SU-DHL-6 (cell line): ENCODE measurements around the gene DCLRE1C.

ENCODE experiments used
- H2AFZ ChIP-seq: fragments of 200-600 bp; sonication (generic); 2 replicates; pipeline ENCODE4 v1.6.1; 2014; ENCODE audit warnings: low read depth, mild to moderate bottlenecking, moderate library complexity, mixed read lengths, antibody characterized with exemption, low read length; ENCODE audit not compliant: severe bottlenecking
- H3F3A ChIP-seq: fragments of 200-600 bp; shearing (Covaris generic); 2 replicates; pipeline ENCODE4 v1.6.0; 2016; ENCODE audit warnings: antibody characterized with exemption, mild to moderate bottlenecking; ENCODE audit not compliant: insufficient read depth
- H3K27ac ChIP-seq: fragments of 200-600 bp; sonication (generic); 2 replicates; pipeline ENCODE4 v1.5.1; 2016; ENCODE audit warnings: low read depth, mild to moderate bottlenecking, low read length, moderate library complexity, mixed read lengths
- H3K27me3 ChIP-seq: fragments of 200-600 bp; sonication (generic), shearing (Covaris generic); 2 replicates; pipeline ENCODE4 v1.6.0; 2014; ENCODE audit warnings: mild to moderate bottlenecking, low read length
- H3K36me3 ChIP-seq: fragments of 200-600 bp; sonication (generic); 2 replicates; pipeline ENCODE4 v1.6.1; 2014; ENCODE audit warnings: mild to moderate bottlenecking, low read length, mixed read lengths
- H3K4me2 ChIP-seq: fragments of 300-600, 200-600 bp; shearing (Covaris generic), sonication (generic); 2 replicates; pipeline ENCODE4 v1.6.0; 2014; ENCODE audit warnings: low read length, low read depth, mild to moderate bottlenecking; ENCODE audit not compliant: poor library complexity, severe bottlenecking
- H3K4me3 ChIP-seq: fragments of 200-600 bp; sonication (generic); 2 replicates; pipeline ENCODE4 v1.5.1; 2014; ENCODE audit warnings: antibody characterized with exemption, low read length, mild to moderate bottlenecking, mixed read lengths; ENCODE audit not compliant: insufficient read depth, poor library complexity, severe bottlenecking
- H3K79me2 ChIP-seq: fragments of 200-600 bp; sonication (generic); 2 replicates; pipeline ENCODE4 v1.6.1; 2014; ENCODE audit warnings: mild to moderate bottlenecking, low read length, moderate library complexity; ENCODE audit not compliant: insufficient read depth
- H3K9ac ChIP-seq: fragments of 200-600 bp; sonication (generic); 2 replicates; pipeline ENCODE4 v1.7.0; 2014; ENCODE audit warnings: mild to moderate bottlenecking, low read length
- H3K9me2 ChIP-seq: fragments of 200-600 bp; sonication (generic); replicated peaks from 2 replicates; pipeline ENCODE4 v1.6.1; 2014; ENCODE audit warnings: low read length; ENCODE audit not compliant: insufficient read depth
- H3K9me3 ChIP-seq: fragments of 200-600 bp; sonication (generic); 2 replicates; pipeline ENCODE4 v1.6.1; 2014; ENCODE audit warnings: low read length, mixed read lengths; ENCODE audit not compliant: insufficient read depth
- H4K20me1 ChIP-seq: fragments of 200-600 bp; sonication (generic); 2 replicates; pipeline ENCODE4 v1.6.1; 2014; ENCODE audit warnings: low read depth, mild to moderate bottlenecking, antibody characterized with exemption, low read length, moderate library complexity, mixed read lengths
- EZH2phosphoT487 ChIP-seq: fragments of 200-600 bp; sonication (generic), shearing (Covaris generic); conservative IDR thresholded peaks from 2 replicates; pipeline ENCODE4 v1.6.1; 2018; ENCODE audit warnings: mild to moderate bottlenecking, antibody characterized with exemption, low read length, moderate library complexity, mixed read lengths
- TF ChIP-seq, protein P1 (sequence below): fragments of 200-600 bp; sonication (generic); IDR thresholded peaks from one replicate; pipeline ENCODE4 v1.5.1; 2017; ENCODE audit warnings: antibody characterized with exemption, mild to moderate bottlenecking, low read length, moderate library complexity; ENCODE audit not compliant: insufficient read depth, poor library complexity, severe bottlenecking

The DCLRE1C gene

DNA sequence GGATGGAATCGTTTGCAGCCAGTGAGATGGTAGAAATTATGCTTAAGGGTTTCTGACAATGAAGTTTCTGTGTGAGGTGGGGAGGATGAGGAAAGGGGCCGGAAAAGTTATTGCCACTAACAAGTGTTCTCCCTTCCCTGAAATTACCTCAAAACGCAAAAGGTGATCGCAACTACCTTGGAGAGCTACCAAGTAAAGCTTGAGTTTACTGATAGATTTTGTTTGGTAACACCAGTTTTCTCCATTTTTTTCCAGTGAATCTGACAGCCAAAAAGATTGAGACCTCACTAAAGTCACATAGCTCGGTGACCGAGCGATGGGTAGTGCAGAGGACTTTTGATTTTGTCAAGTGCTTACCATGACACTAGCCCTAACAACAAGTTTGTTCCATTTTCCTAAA is 73.7 kb downstream of the DCLRE1C start:
- H4K20me1 ChIP-seq = no peaks in the 10 kb centered on the region
- no peak for TF ChIP-seq EZH2phosphoT487
- TF ChIP-seq, protein P1, sequence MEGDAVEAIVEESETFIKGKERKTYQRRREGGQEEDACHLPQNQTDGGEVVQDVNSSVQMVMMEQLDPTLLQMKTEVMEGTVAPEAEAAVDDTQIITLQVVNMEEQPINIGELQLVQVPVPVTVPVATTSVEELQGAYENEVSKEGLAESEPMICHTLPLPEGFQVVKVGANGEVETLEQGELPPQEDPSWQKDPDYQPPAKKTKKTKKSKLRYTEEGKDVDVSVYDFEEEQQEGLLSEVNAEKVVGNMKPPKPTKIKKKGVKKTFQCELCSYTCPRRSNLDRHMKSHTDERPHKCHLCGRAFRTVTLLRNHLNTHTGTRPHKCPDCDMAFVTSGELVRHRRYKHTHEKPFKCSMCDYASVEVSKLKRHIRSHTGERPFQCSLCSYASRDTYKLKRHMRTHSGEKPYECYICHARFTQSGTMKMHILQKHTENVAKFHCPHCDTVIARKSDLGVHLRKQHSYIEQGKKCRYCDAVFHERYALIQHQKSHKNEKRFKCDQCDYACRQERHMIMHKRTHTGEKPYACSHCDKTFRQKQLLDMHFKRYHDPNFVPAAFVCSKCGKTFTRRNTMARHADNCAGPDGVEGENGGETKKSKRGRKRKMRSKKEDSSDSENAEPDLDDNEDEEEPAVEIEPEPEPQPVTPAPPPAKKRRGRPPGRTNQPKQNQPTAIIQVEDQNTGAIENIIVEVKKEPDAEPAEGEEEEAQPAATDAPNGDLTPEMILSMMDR = no peak
- no peaks in the 10 kb centered on the region for H3K9me2 ChIP-seq
- H3K36me3 ChIP-seq = peaks cover 20% of the 10 kb centered on the region
- no peaks in the 10 kb centered on the region for H3K9me3 ChIP-seq
- H3F3A ChIP-seq = peaks cover 9% of the 10 kb centered on the region
- peaks cover 89% of the 10 kb centered on the region for H3K79me2 ChIP-seq
- peak overlapping the region; percentile 93 for H3K4me2 ChIP-seq
- H3K9ac ChIP-seq = peak overlapping the region; percentile 98
- H3K27ac ChIP-seq = peak overlapping the region; percentile 63; the same call in 1 of the 2 replicates
- H3K27me3 ChIP-seq = no peaks in the 10 kb centered on the region
- no peak overlapping the region for H2AFZ ChIP-seq
- peak overlapping the region; percentile 79 for H3K4me3 ChIP-seq

DNA sequence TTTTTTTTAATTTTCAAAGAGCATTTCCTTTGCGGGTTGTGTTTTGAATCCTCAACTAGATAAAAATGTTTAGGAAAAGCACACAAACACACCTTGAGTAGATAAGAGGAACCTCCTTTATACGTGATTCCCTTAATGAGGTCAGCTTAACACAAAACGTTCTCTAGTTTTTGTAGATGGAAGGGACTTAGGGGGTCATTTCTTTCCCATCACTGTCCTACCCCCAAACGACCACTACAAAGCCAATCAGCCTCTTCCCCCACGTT is 74.0 kb downstream of the DCLRE1C start:
- no peak overlapping the region for H2AFZ ChIP-seq

DNA sequence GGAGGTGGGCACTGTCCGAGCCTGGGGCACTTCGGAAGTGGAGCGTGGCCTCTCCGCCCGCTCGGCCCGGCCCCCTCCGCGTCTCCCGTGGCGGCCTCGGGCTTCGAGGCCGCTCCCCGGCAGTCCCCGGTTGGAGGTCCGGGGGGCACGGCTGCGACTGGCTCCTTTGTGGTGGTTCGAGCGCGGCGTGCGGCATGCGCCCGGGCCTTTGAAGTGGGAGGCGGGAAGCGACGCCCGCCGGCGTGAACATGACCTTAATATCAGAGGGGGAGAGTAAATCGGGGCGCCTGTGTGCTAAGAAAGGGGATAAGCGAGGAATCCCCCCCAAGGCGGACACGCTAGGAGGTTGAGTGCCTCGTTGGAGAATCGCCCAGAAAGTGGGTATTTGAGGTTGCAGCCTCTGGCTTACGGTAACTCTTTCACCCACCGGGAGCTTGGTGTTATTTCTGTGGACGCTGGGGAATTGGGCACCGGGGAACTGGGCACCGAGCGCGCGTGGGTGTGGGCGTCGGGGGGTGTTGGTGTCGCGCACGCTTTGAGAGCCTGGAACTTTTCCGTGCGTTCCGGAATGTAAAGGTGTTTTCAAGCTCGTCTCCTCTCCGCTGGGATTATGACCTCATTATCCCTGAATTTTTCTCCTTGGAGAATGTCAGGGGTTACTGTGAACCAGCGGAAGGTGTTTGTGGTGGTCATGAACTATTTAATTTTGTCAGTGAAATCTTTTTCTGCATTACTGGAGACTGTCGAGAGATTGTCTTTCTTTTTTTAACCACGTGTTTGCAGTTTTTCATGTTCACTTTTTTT is 74.6 kb downstream of the DCLRE1C start:
- no peak for TF ChIP-seq EZH2phosphoT487
- TF ChIP-seq, protein P1 = no peak
- Histone ChIP-seq H3F3A (peaks cover 16% of the 10 kb centered on the region), H3K4me3 (peak overlapping the region; percentile 79), H3K9ac (peak overlapping the region; percentile 98), H4K20me1 (no peaks in the 10 kb centered on the region), H2AFZ (peak overlapping the region; percentile 72), H3K4me2 (peak overlapping the region; percentile 93), H3K9me3 (no peaks in the 10 kb centered on the region), H3K9me2 (no peaks in the 10 kb centered on the region), H3K36me3 (peaks cover 19% of the 10 kb centered on the region), H3K27ac (peak overlapping the region; percentile 63), H3K79me2 (peaks cover 80% of the 10 kb centered on the region), H3K27me3 (no peaks in the 10 kb centered on the region)

More for the DNA sequence above, 74.0 kb downstream of the DCLRE1C start:
- peak overlapping the region; percentile 98 for H3K9ac ChIP-seq
- no peaks in the 10 kb centered on the region for H3K9me3 ChIP-seq
- H3K4me3 ChIP-seq = peak overlapping the region; percentile 79
- no peak for TF ChIP-seq EZH2phosphoT487
- TF ChIP-seq, protein P1 = no peak
- H3K27me3 ChIP-seq = no peaks in the 10 kb centered on the region
- H3K9me2 ChIP-seq = no peaks in the 10 kb centered on the region
- peaks cover 85% of the 10 kb centered on the region for H3K79me2 ChIP-seq
- H3K36me3 ChIP-seq = peaks cover 20% of the 10 kb centered on the region
- peaks cover 13% of the 10 kb centered on the region for H3F3A ChIP-seq
- H3K27ac ChIP-seq = peak overlapping the region; percentile 63; the same call in 1 of the 2 replicates
- H3K4me2 ChIP-seq = peak overlapping the region; percentile 93
- no peaks in the 10 kb centered on the region for H4K20me1 ChIP-seq
